Panc1 (cell line): ENCODE measurements around the gene SYT2. TPM values are rescaled to one million over a fixed set of nuclear protein-coding genes. Genes with fewer than 3 reads are reported as not detected.

Experiments used
- ATAC-seq: fragments of 200-7000 bp; cut with Tn5 transposase; 2 replicates; pipeline ENCODE4 v1.9.1; 2020; ENCODE audit warnings: mild to moderate bottlenecking, moderate library complexity
- BruUV-seq: library from RNA; stranded (reverse); fragments of 400-500 nt; replicated peaks from 2 replicates; lab custom pipeline; 2021; lab: Mats Ljungman, UMichigan
- CTCF ChIA-PET: fragments of 300-600 bp; sonication (Branson Sonifier 250); formaldehyde crosslinking; loops from one replicate; lab custom pipeline; 2022; ENCODE audit warnings: antibody characterized with exemption; lab: Charles Lee
- POLR2A ChIA-PET: fragments of 300-600 bp; sonication (Branson Sonifier 250); formaldehyde crosslinking; loops from one replicate; lab custom pipeline; 2022; ENCODE audit warnings: antibody characterized with exemption; lab: Charles Lee
- DNase-seq: peaks from one replicate; pipeline ENCODE4 v3.0.0-alpha.2; 2010; ENCODE audit warnings: low read depth, low spot score
- H3K27ac ChIP-seq: 2 replicates; pipeline ENCODE4 v1.5.1; 2011; ENCODE audit warnings: mild to moderate bottlenecking, low read length, inconsistent platforms
- H3K27me3 ChIP-seq: fragments of 200-500 bp; sonication (Bioruptor generic); 2 replicates; pipeline ENCODE4 v1.6.0; 2014; ENCODE audit warnings: low read length, inconsistent platforms; ENCODE audit not compliant: control insufficient read depth, insufficient read depth
- H3K36me3 ChIP-seq: fragments of 200-500 bp; sonication (Bioruptor generic); 2 replicates; pipeline ENCODE4 v1.5.1; 2014; ENCODE audit warnings: inconsistent platforms, mild to moderate bottlenecking, low read length, moderate library complexity; ENCODE audit not compliant: control insufficient read depth, insufficient read depth
- H3K4me1 ChIP-seq: 2 replicates; pipeline ENCODE4 v1.5.1; 2011; ENCODE audit warnings: inconsistent platforms, mild to moderate bottlenecking, low read length, moderate library complexity; ENCODE audit not compliant: control insufficient read depth, insufficient read depth
- H3K4me3 ChIP-seq, 2 experiments: 2 replicates each; pipeline ENCODE4 v1.5.1; 2011 to 2012; ENCODE audit warnings: low read depth in 2 of 2, low read length in 2 of 2, mild to moderate bottlenecking in 2 of 2, inconsistent platforms in 1 of 2, moderate library complexity in 1 of 2
- H3K9me3 ChIP-seq: fragments of 200-500 bp; sonication (Bioruptor generic); 2 replicates; pipeline ENCODE4 v1.5.1; 2014; ENCODE audit warnings: low read depth, mild to moderate bottlenecking, inconsistent platforms, low read length, moderate library complexity; ENCODE audit not compliant: control insufficient read depth, insufficient read depth
- POLR2AphosphoS5 ChIP-seq: IDR thresholded peaks from 2 replicates; pipeline ENCODE4 v1.6.1; 2012; ENCODE audit warnings: mild to moderate bottlenecking, low read depth, low read length, moderate library complexity
- REST ChIP-seq, 2 experiments: IDR thresholded peaks; 2 replicates each; pipeline ENCODE4 v1.6.1; 2011 to 2012; ENCODE audit warnings: low read depth in 2 of 2, control low read depth in 1 of 2, low read length in 1 of 2, mild to moderate bottlenecking in 1 of 2, moderate library complexity in 1 of 2; ENCODE audit not compliant: insufficient read depth in 1 of 2
- SIN3A ChIP-seq: IDR thresholded peaks from 2 replicates; pipeline ENCODE4 v1.6.1; 2012; ENCODE audit warnings: low read depth, mild to moderate bottlenecking, low read length, moderate library complexity, borderline replicate concordance; ENCODE audit not compliant: insufficient read depth
- TCF7L2 ChIP-seq: IDR thresholded peaks from 2 replicates; pipeline ENCODE4 v1.6.1; 2011; ENCODE audit warnings: mild to moderate bottlenecking, low read depth, low read length, inconsistent platforms
- in situ Hi-C: cut with HindIII; loops from 2 replicates; pipeline ENCODE4 v1.10.0; 2016; ENCODE audit warnings: low sequenced_read_pairs, low pct_unique_long_range_greater_than_20kb
- intact Hi-C: fragments of 100-400 bp; cut with micrococcal nuclease; formaldehyde crosslinking; loops from one replicate; pipeline ENCODE4 v1.10.0; 2022; ENCODE audit not compliant: unreplicated experiment
- total RNA-seq: library from RNA; stranded (reverse); gene quantifications from one replicate; pipeline ENCODE4 v1.2.1, GENCODE V29; 2021; ENCODE audit not compliant: unreplicated experiment
- TF ChIP-seq, protein P1 (sequence below): fragments of 450-650 bp; IDR thresholded peaks from 2 replicates; pipeline ENCODE4 v1.5.1; 2017; ENCODE audit warnings: mild to moderate bottlenecking

SYT2 gene
- total RNA-seq, 1 experiment from 2014 or later = 0.03 TPM

DNA sequence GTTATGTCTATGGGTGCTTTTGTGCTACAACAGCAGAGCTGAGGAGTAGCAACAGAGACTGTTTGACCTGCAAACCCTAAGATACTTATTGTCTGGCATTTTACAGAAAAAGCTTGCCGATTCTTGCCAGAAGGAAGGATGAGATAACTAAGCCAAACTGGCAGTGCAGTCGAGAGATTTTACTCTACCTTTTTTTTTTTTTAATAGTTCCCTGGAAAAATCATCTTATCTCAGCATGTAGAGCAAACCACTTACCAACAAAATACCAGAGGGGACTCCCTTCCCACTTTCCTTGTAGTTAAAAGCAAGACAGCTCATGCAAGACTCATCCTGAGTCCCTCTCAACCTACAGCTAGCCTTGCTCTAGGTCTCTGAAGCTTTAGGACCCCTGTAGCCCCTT is 132.9 kb downstream of the SYT2 start:
- ATAC-seq (no peak), DNase-seq (no peak)
- ChIA-PET POLR2A (no interaction called here), CTCF (no interaction called here)
- intact Hi-C loops (no loop called here), in situ Hi-C loops (no loop called here)
- Histone ChIP-seq H3K9me3 (no peaks in the 10 kb centered on the region), H3K27ac (no peak overlapping the region), H3K4me1 (no peaks in the 10 kb centered on the region), H3K27me3 (no peaks in the 10 kb centered on the region), H3K4me3 (no peak overlapping the region), H3K36me3 (no peaks in the 10 kb centered on the region)
- no peak for TF ChIP-seq POLR2AphosphoS5
- TF ChIP-seq SIN3A = no peak
- TF ChIP-seq REST (IDR thresholded peaks at IDR 0.05; ENCODE audit: insufficient read depth in 1 of 2, low read depth in 2 of 2, low read length in 1 of 2) = no peak
- no peak for TF ChIP-seq TCF7L2
- TF ChIP-seq, protein P1, sequence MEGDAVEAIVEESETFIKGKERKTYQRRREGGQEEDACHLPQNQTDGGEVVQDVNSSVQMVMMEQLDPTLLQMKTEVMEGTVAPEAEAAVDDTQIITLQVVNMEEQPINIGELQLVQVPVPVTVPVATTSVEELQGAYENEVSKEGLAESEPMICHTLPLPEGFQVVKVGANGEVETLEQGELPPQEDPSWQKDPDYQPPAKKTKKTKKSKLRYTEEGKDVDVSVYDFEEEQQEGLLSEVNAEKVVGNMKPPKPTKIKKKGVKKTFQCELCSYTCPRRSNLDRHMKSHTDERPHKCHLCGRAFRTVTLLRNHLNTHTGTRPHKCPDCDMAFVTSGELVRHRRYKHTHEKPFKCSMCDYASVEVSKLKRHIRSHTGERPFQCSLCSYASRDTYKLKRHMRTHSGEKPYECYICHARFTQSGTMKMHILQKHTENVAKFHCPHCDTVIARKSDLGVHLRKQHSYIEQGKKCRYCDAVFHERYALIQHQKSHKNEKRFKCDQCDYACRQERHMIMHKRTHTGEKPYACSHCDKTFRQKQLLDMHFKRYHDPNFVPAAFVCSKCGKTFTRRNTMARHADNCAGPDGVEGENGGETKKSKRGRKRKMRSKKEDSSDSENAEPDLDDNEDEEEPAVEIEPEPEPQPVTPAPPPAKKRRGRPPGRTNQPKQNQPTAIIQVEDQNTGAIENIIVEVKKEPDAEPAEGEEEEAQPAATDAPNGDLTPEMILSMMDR = no peak
- no TSS peak for BruUV-seq

- Histone ChIP-seq H3K4me1 (no peaks in the 10 kb centered on the region), H3K9me3 (no peaks in the 10 kb centered on the region), H3K4me3 (no peak overlapping the region), H3K27ac (no peak overlapping the region), H3K27me3 (no peaks in the 10 kb centered on the region), H3K36me3 (no peaks in the 10 kb centered on the region)
- intact Hi-C loops = no loop called here
- in situ Hi-C loops = no loop called here
- ATAC-seq (no peak), DNase-seq (no peak)
- POLR2A ChIA-PET = no interaction called here
- CTCF ChIA-PET = no interaction called here
- BruUV-seq = no TSS peak
- TF ChIP-seq, protein P1 = no peak
These were observed 133.4 kb downstream of the SYT2 start for GRCh38 chr1:202576816-202577215.
